HepG2 (cell line): ENCODE data around the gene SERPINA6. TPM values are rescaled to one million over a fixed set of nuclear protein-coding genes. Genes with fewer than 3 reads are reported as not detected.

Experiments used
- ESRRA ChIP-seq: sonication (generic); formaldehyde crosslinking; IDR thresholded peaks from 2 replicates; pipeline ENCODE4 v1.5.1; 2020; ENCODE audit warnings: mild to moderate bottlenecking, low read depth, missing genetic modification reagents
- FOXO1 ChIP-seq: sonication (generic); formaldehyde crosslinking; IDR thresholded peaks from 2 replicates; pipeline ENCODE4 v1.4.0; 2020; ENCODE audit warnings: missing genetic modification reagents
- KDM6A ChIP-seq: IDR thresholded peaks from 2 replicates; pipeline ENCODE4 v1.6.1; 2016; ENCODE audit warnings: low read depth
- NR2F1 ChIP-seq, 2 experiments: fragments of 450-650 bp in 1 of 2; formaldehyde crosslinking in 1 of 2; IDR thresholded peaks; 2 replicates each; pipeline versions ENCODE4 v1.5.0 to v1.6.1; 2016 to 2020; ENCODE audit warnings: mild to moderate bottlenecking in 1 of 2, missing compliant biosample characterization in 1 of 2, missing genetic modification reagents in 1 of 2, moderate library complexity in 1 of 2
- REXO4 ChIP-seq: sonication (generic); formaldehyde crosslinking; IDR thresholded peaks from 2 replicates; pipeline ENCODE4 v1.8.0; 2022; ENCODE audit warnings: missing genetic modification reagents, mild to moderate bottlenecking, borderline replicate concordance
- SCMH1 ChIP-seq: sonication (generic); formaldehyde crosslinking; IDR thresholded peaks from 2 replicates; pipeline ENCODE4 v1.9.0; 2021; ENCODE audit warnings: missing genetic modification reagents, mild to moderate bottlenecking, borderline replicate concordance
- SETDB1 ChIP-seq: sonication (generic); formaldehyde crosslinking; IDR thresholded peaks from 2 replicates; pipeline ENCODE4 v1.5.1; 2020; ENCODE audit warnings: missing genetic modification reagents, mild to moderate bottlenecking, borderline replicate concordance
- SIX1 ChIP-seq: sonication (generic); formaldehyde crosslinking; IDR thresholded peaks from 2 replicates; pipeline ENCODE4 v1.4.0; 2020; ENCODE audit warnings: missing genetic modification reagents, borderline replicate concordance
- TP53 ChIP-seq: sonication (generic); formaldehyde crosslinking; conservative IDR thresholded peaks from 2 replicates; pipeline ENCODE4 v1.4.0; 2020; ENCODE audit warnings: missing genetic modification reagents
- ZNF558 ChIP-seq: sonication (generic); formaldehyde crosslinking; IDR thresholded peaks from 2 replicates; pipeline ENCODE4 v1.9.0; 2022; ENCODE audit warnings: mild to moderate bottlenecking, missing genetic modification reagents, borderline replicate concordance
- polyA plus RNA-seq, 8 experiments: library from polyadenylated mRNA; depleted of rRNA in 3 of 8; stranded (reverse) in 7 of 8; unstranded in 1 of 8; fragments of >200 nt; fragmentation: Illumina TruSeq in 4 of 8; extraction: Trizol in 4 of 8; gene quantifications; 2 replicates each; pipeline versions ENCODE4 v1.2.1 to v1.2.3, GENCODE V29; 2011 to 2016; ENCODE audit warnings: low read depth in 4 of 8, missing spikeins in 1 of 8, mixed read lengths in 1 of 8; ENCODE audit not compliant: insufficient read depth in 1 of 8
- total RNA-seq, 5 experiments: library from RNA; depleted of rRNA; stranded (reverse); fragments of >200 nt; fragmentation: Illumina TruSeq; extraction: Trizol; gene quantifications; 2 replicates each; pipeline ENCODE4 v1.2.3, GENCODE V29; 2016; ENCODE audit warnings: low read depth in 1 of 5
- TF ChIP-seq, protein P1 (sequence below): sonication (generic); formaldehyde crosslinking; IDR thresholded peaks from 2 replicates; pipeline ENCODE4 v1.8.0; 2022; ENCODE audit warnings: low read depth, missing genetic modification reagents
- TF ChIP-seq, protein P2 (sequence below): sonication (generic); formaldehyde crosslinking; IDR thresholded peaks from 2 replicates; pipeline ENCODE4 v1.5.0; 2020; ENCODE audit warnings: mild to moderate bottlenecking, missing genetic modification reagents, moderate library complexity
- TF ChIP-seq, protein P3 (sequence below): sonication (generic); formaldehyde crosslinking; IDR thresholded peaks from 2 replicates; pipeline ENCODE4 v1.5.0; 2020; ENCODE audit warnings: missing genetic modification reagents
- TF ChIP-seq, protein P4 (sequence below): IDR thresholded peaks from 2 replicates; pipeline ENCODE4 v1.4.0; 2020; ENCODE audit warnings: mild to moderate bottlenecking, missing genetic modification reagents
- TF ChIP-seq, protein P5 (sequence below), 2 experiments: sonication (generic) in 1 of 2; formaldehyde crosslinking in 1 of 2; IDR thresholded peaks; 2 replicates each; pipeline versions ENCODE4 v1.4.0 to v1.6.1; 2016 to 2020; ENCODE audit warnings: borderline replicate concordance in 1 of 2, low read depth in 1 of 2, mild to moderate bottlenecking in 1 of 2, missing genetic modification reagents in 1 of 2

The SERPINA6 gene
- total and polyA plus RNA-seq, 2 of the 13 experiments (the other 11 are each of a cell fraction or from before 2014, with no cell fraction given), result 260 to 333 TPM

DNA sequence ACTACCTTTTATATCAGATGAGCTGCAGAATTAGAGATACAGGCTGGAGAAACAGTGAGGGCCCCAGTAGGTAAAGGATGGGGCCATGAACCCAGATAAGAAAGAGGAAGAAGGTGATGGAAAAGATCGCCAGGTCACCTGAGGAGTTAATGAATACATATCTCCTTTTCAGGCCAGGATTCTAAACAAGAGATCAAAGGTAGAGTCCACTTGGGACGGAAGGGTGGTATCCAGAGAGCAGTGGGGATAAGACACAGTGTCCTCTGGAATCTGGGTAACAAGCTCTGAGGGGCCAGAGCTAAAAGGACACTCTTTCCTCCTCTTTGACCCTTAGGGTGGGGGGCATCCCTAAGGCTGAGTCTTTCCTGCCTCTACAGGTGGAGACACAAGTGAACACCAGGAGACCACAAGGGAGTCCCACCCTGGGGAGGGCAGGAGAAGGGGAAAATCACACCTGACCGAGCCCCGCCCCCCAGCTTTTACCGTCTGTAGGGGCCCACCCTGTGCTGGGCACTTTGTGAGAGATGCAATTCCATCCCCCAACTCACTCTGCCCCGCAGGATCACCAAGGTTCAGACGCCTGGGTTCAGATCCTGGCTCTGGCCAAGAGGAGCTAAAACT, 37.9 kb upstream of the SERPINA6 start (continued):
- TF ChIP-seq, protein P1, sequence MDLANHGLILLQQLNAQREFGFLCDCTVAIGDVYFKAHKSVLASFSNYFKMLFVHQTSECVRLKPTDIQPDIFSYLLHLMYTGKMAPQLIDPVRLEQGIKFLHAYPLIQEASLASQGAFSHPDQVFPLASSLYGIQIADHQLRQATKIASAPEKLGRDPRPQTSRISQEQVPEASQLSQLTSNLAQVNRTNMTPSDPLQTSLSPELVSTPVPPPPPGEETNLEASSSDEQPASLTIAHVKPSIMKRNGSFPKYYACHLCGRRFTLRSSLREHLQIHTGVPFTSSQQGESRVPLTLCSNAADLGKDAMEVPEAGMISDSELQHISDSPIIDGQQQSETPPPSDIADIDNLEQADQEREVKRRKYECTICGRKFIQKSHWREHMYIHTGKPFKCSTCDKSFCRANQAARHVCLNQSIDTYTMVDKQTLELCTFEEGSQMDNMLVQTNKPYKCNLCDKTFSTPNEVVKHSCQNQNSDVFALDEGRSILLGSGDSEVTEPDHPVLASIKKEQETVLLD (CRISPR knock-in tag), result no peak
- TF ChIP-seq FOXO1 (CRISPR knock-in tag) (peak; percentile 48; the same call in 1 of the 2 replicates), SIX1 (CRISPR knock-in tag) (peak; percentile 25; the same call in 1 of the 2 replicates), NR2F1 (CRISPR knock-in tag; IDR thresholded peaks at IDR 0.05) (peak in 1 of 2 experiments; percentile 24; a peak in 1 of 4 replicates), ZNF558 (no peak), SETDB1 (CRISPR knock-in tag) (no peak), KDM6A (CRISPR knock-in tag) (0 out of 2 replicates have a peak, but pooled peaks have one; percentile 29), REXO4 (CRISPR knock-in tag) (no peak), SCMH1 (CRISPR knock-in tag) (no peak), ESRRA (CRISPR knock-in tag) (peak; percentile 87), TP53 (CRISPR knock-in tag) (no peak)
- TF ChIP-seq, protein P2, sequence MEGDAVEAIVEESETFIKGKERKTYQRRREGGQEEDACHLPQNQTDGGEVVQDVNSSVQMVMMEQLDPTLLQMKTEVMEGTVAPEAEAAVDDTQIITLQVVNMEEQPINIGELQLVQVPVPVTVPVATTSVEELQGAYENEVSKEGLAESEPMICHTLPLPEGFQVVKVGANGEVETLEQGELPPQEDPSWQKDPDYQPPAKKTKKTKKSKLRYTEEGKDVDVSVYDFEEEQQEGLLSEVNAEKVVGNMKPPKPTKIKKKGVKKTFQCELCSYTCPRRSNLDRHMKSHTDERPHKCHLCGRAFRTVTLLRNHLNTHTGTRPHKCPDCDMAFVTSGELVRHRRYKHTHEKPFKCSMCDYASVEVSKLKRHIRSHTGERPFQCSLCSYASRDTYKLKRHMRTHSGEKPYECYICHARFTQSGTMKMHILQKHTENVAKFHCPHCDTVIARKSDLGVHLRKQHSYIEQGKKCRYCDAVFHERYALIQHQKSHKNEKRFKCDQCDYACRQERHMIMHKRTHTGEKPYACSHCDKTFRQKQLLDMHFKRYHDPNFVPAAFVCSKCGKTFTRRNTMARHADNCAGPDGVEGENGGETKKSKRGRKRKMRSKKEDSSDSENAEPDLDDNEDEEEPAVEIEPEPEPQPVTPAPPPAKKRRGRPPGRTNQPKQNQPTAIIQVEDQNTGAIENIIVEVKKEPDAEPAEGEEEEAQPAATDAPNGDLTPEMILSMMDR (CRISPR knock-in tag), result no peak
- TF ChIP-seq, protein P3, sequence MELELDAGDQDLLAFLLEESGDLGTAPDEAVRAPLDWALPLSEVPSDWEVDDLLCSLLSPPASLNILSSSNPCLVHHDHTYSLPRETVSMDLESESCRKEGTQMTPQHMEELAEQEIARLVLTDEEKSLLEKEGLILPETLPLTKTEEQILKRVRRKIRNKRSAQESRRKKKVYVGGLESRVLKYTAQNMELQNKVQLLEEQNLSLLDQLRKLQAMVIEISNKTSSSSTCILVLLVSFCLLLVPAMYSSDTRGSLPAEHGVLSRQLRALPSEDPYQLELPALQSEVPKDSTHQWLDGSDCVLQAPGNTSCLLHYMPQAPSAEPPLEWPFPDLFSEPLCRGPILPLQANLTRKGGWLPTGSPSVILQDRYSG (CRISPR knock-in tag), result no peak
- TF ChIP-seq, protein P4, sequence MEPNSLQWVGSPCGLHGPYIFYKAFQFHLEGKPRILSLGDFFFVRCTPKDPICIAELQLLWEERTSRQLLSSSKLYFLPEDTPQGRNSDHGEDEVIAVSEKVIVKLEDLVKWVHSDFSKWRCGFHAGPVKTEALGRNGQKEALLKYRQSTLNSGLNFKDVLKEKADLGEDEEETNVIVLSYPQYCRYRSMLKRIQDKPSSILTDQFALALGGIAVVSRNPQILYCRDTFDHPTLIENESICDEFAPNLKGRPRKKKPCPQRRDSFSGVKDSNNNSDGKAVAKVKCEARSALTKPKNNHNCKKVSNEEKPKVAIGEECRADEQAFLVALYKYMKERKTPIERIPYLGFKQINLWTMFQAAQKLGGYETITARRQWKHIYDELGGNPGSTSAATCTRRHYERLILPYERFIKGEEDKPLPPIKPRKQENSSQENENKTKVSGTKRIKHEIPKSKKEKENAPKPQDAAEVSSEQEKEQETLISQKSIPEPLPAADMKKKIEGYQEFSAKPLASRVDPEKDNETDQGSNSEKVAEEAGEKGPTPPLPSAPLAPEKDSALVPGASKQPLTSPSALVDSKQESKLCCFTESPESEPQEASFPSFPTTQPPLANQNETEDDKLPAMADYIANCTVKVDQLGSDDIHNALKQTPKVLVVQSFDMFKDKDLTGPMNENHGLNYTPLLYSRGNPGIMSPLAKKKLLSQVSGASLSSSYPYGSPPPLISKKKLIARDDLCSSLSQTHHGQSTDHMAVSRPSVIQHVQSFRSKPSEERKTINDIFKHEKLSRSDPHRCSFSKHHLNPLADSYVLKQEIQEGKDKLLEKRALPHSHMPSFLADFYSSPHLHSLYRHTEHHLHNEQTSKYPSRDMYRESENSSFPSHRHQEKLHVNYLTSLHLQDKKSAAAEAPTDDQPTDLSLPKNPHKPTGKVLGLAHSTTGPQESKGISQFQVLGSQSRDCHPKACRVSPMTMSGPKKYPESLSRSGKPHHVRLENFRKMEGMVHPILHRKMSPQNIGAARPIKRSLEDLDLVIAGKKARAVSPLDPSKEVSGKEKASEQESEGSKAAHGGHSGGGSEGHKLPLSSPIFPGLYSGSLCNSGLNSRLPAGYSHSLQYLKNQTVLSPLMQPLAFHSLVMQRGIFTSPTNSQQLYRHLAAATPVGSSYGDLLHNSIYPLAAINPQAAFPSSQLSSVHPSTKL, result peak; percentile 74
- TF ChIP-seq, protein P5, sequence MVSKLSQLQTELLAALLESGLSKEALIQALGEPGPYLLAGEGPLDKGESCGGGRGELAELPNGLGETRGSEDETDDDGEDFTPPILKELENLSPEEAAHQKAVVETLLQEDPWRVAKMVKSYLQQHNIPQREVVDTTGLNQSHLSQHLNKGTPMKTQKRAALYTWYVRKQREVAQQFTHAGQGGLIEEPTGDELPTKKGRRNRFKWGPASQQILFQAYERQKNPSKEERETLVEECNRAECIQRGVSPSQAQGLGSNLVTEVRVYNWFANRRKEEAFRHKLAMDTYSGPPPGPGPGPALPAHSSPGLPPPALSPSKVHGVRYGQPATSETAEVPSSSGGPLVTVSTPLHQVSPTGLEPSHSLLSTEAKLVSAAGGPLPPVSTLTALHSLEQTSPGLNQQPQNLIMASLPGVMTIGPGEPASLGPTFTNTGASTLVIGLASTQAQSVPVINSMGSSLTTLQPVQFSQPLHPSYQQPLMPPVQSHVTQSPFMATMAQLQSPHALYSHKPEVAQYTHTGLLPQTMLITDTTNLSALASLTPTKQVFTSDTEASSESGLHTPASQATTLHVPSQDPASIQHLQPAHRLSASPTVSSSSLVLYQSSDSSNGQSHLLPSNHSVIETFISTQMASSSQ (IDR thresholded peaks at IDR 0.05; ENCODE audit: low read depth), result peak; percentile 90
- TF ChIP-seq, protein P5 (CRISPR knock-in tag; IDR thresholded peaks at IDR 0.05; ENCODE audit: borderline replicate concordance), result peak; percentile 83; the same call in 1 of the 2 replicates
